HepG2 (cell line): Measurements from ENCODE around the gene SBNO2. TPM values are rescaled to one million over a fixed set of nuclear protein-coding genes. Genes with fewer than 3 reads are reported as not detected.

Experiments used
- CTCF ChIP-seq: sonication (generic); formaldehyde crosslinking; IDR thresholded peaks from 2 replicates; pipeline ENCODE4 v1.5.0; 2020; ENCODE audit warnings: mild to moderate bottlenecking, missing genetic modification reagents, moderate library complexity
- HIC2 ChIP-seq: sonication (generic); formaldehyde crosslinking; IDR thresholded peaks from 2 replicates; pipeline ENCODE4 v1.9.0; 2022; ENCODE audit warnings: low read depth, missing genetic modification reagents
- IKZF5 ChIP-seq: IDR thresholded peaks from 2 replicates; pipeline ENCODE4 v1.6.1; 2018; ENCODE audit warnings: missing genetic modification reagents, mild to moderate bottlenecking, missing compliant biosample characterization
- KDM3A ChIP-seq: IDR thresholded peaks from 2 replicates; pipeline ENCODE4 v1.6.1; 2018; ENCODE audit warnings: low read depth, missing compliant biosample characterization
- MED8 ChIP-seq: sonication (generic); formaldehyde crosslinking; IDR thresholded peaks from 2 replicates; pipeline ENCODE4 v1.8.1; 2023; ENCODE audit warnings: mild to moderate bottlenecking, missing genetic modification reagents; ENCODE audit not compliant: insufficient replicate concordance
- NFIB ChIP-seq: sonication (generic); formaldehyde crosslinking; IDR thresholded peaks from 2 replicates; pipeline ENCODE4 v1.9.0; 2021; ENCODE audit warnings: missing genetic modification reagents, mild to moderate bottlenecking, borderline replicate concordance
- PCBP2 ChIP-seq: fragments of 200-400 bp; formaldehyde crosslinking; optimal IDR thresholded peaks from 2 replicates; pipeline ENCODE3; 2018; ENCODE audit warnings: low read length, low read depth; ENCODE audit not compliant: poor library complexity, severe bottlenecking
- RBM39 ChIP-seq: fragments of 200-400 bp; formaldehyde crosslinking; IDR thresholded peaks from one replicate; pipeline ENCODE4 v1.6.1; 2018; ENCODE audit warnings: antibody characterized with exemption, mild to moderate bottlenecking, low read depth, low read length; ENCODE audit not compliant: poor library complexity, severe bottlenecking
- RFX5 ChIP-seq: IDR thresholded peaks from 2 replicates; pipeline ENCODE4 v1.6.1; 2011; ENCODE audit warnings: low read depth, low read length, improper control_type of control experiment
- TBP ChIP-seq: sonication (generic); formaldehyde crosslinking; IDR thresholded peaks from 2 replicates; pipeline ENCODE4 v1.5.0; 2020; ENCODE audit warnings: missing genetic modification reagents
- YEATS4 ChIP-seq: sonication (generic); formaldehyde crosslinking; IDR thresholded peaks from 2 replicates; pipeline ENCODE4 v1.4.0; 2020; ENCODE audit warnings: missing genetic modification reagents, borderline replicate concordance
- ZNF121 ChIP-seq: sonication (generic); formaldehyde crosslinking; IDR thresholded peaks from 2 replicates; pipeline ENCODE4 v1.5.0; 2020; ENCODE audit warnings: mild to moderate bottlenecking, missing genetic modification reagents
- ZNF30 ChIP-seq: sonication (generic); formaldehyde crosslinking; IDR thresholded peaks from 2 replicates; pipeline ENCODE4 v1.5.0; 2020; ENCODE audit warnings: mild to moderate bottlenecking, missing genetic modification reagents
- ZNF333 ChIP-seq: sonication (generic); formaldehyde crosslinking; IDR thresholded peaks from 2 replicates; pipeline ENCODE4 v1.4.0; 2020; ENCODE audit warnings: mild to moderate bottlenecking, missing genetic modification reagents, borderline replicate concordance
- ZNF775 ChIP-seq: sonication (generic); formaldehyde crosslinking; IDR thresholded peaks from 2 replicates; pipeline ENCODE4 v1.4.0; 2020; ENCODE audit warnings: missing genetic modification reagents, mild to moderate bottlenecking, moderate library complexity, borderline replicate concordance
- ZZZ3 ChIP-seq: sonication (generic); formaldehyde crosslinking; IDR thresholded peaks from 2 replicates; pipeline ENCODE4 v1.4.0; 2020; ENCODE audit warnings: missing genetic modification reagents, mild to moderate bottlenecking, borderline replicate concordance
- polyA plus RNA-seq, 8 experiments: library from polyadenylated mRNA; depleted of rRNA in 3 of 8; stranded (reverse) in 7 of 8; unstranded in 1 of 8; fragments of >200 nt; fragmentation: Illumina TruSeq in 4 of 8; extraction: Trizol in 4 of 8; gene quantifications; 2 replicates each; pipeline versions ENCODE4 v1.2.1 to v1.2.3, GENCODE V29; 2011 to 2016; ENCODE audit warnings: low read depth in 4 of 8, missing spikeins in 1 of 8, mixed read lengths in 1 of 8; ENCODE audit not compliant: insufficient read depth in 1 of 8
- total RNA-seq, 5 experiments: library from RNA; depleted of rRNA; stranded (reverse); fragments of >200 nt; fragmentation: Illumina TruSeq; extraction: Trizol; gene quantifications; 2 replicates each; pipeline ENCODE4 v1.2.3, GENCODE V29; 2016; ENCODE audit warnings: low read depth in 1 of 5
- TF ChIP-seq, protein P1 (sequence below): sonication (generic); formaldehyde crosslinking; IDR thresholded peaks from 2 replicates; pipeline ENCODE4 v1.5.0; 2020; ENCODE audit warnings: missing genetic modification reagents
- TF ChIP-seq, protein P2 (sequence below): sonication (generic); formaldehyde crosslinking; IDR thresholded peaks from 2 replicates; pipeline ENCODE4 v1.9.0; 2021; ENCODE audit warnings: missing genetic modification reagents, borderline replicate concordance

The SBNO2 gene
- total and polyA plus RNA-seq, 2 of the 13 experiments (the other 11 are each of a cell fraction or from before 2014, with no cell fraction given): 8.6 to 10.4 TPM

GRCh38 chr19:1103708-1104310 lies 70.3 kb downstream of the SBNO2 start, which contains the start of gene GPX4 (continued):
- TF ChIP-seq CTCF (CRISPR knock-in tag): no peak; the same call in 1 of the 2 replicates
- peak; percentile 72 for TF ChIP-seq RFX5
- TF ChIP-seq ZNF333: 0 out of 2 replicates have a peak, but pooled peaks have one; percentile 76
- TF ChIP-seq ZNF775 (CRISPR knock-in tag): no peak
- no peak for TF ChIP-seq IKZF5 (CRISPR knock-in tag)
- no peak for TF ChIP-seq ZZZ3
- no peak for TF ChIP-seq ZNF30 (CRISPR knock-in tag)
- no peak for TF ChIP-seq PCBP2
- peak; percentile 90 for TF ChIP-seq RBM39
- no peak for TF ChIP-seq HIC2 (CRISPR knock-in tag)
- TF ChIP-seq, protein P1, sequence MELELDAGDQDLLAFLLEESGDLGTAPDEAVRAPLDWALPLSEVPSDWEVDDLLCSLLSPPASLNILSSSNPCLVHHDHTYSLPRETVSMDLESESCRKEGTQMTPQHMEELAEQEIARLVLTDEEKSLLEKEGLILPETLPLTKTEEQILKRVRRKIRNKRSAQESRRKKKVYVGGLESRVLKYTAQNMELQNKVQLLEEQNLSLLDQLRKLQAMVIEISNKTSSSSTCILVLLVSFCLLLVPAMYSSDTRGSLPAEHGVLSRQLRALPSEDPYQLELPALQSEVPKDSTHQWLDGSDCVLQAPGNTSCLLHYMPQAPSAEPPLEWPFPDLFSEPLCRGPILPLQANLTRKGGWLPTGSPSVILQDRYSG (CRISPR knock-in tag): no peak
- TF ChIP-seq NFIB: no peak
- TF ChIP-seq ZNF121 (CRISPR knock-in tag): no peak; the same call in 1 of the 2 replicates
- peak; percentile 40 for TF ChIP-seq MED8 (CRISPR knock-in tag)
- peak; percentile 10 for TF ChIP-seq YEATS4
- no peak for TF ChIP-seq TBP (CRISPR knock-in tag)
- TF ChIP-seq, protein P2, sequence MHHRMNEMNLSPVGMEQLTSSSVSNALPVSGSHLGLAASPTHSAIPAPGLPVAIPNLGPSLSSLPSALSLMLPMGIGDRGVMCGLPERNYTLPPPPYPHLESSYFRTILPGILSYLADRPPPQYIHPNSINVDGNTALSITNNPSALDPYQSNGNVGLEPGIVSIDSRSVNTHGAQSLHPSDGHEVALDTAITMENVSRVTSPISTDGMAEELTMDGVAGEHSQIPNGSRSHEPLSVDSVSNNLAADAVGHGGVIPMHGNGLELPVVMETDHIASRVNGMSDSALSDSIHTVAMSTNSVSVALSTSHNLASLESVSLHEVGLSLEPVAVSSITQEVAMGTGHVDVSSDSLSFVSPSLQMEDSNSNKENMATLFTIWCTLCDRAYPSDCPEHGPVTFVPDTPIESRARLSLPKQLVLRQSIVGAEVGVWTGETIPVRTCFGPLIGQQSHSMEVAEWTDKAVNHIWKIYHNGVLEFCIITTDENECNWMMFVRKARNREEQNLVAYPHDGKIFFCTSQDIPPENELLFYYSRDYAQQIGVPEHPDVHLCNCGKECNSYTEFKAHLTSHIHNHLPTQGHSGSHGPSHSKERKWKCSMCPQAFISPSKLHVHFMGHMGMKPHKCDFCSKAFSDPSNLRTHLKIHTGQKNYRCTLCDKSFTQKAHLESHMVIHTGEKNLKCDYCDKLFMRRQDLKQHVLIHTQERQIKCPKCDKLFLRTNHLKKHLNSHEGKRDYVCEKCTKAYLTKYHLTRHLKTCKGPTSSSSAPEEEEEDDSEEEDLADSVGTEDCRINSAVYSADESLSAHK (CRISPR knock-in tag): no peak
- no peak for TF ChIP-seq KDM3A (CRISPR knock-in tag)
